Measurements from ENCODE around the gene CTNND2.
A peak's percentile ranks its signal among the peaks of the same experiment; 100 is the strongest.

CTNND2 gene

GRCh38 chr5:11904265-11904906 lies at the start of gene CTNND2:
TSS of gene CTNND2 (minus strand) at chr5:11904446. CDS start at chr5:11903853, 593 bp downstream.
- DNase-seq (ENCODE audit: low read depth, low spot score): peak; percentile 74
- H3K9me3 ChIP-seq (ENCODE audit: control insufficient read depth, insufficient read depth, low read length): no peaks in the 10 kb centered on the region
- no CpG with 5 or more reads among the region's 64 CpGs for WGBS (ENCODE audit: insufficient coverage, insufficient read length)

GRCh38 chr5:11946317-11946716 lies 42.1 kb upstream of the CTNND2 start:
- no peaks in the 10 kb centered on the region for H3K27me3 ChIP-seq (ENCODE audit: control insufficient read depth, insufficient read depth, low read length)
- DNase-seq (ENCODE audit: low read depth, low spot score): no peak
- H3K36me3 ChIP-seq (ENCODE audit: control insufficient read depth, insufficient read depth, low read length): no peaks in the 10 kb centered on the region
- no peak overlapping the region for H3K4me3 ChIP-seq (ENCODE audit: low read length)
- no peak overlapping the region for H3K27ac ChIP-seq (ENCODE audit: low read length)
- no peaks in the 10 kb centered on the region for H3K4me1 ChIP-seq (ENCODE audit: control insufficient read depth, insufficient read depth, low read length)
- H3K9me3 ChIP-seq (ENCODE audit: control insufficient read depth, insufficient read depth, low read length): no peaks in the 10 kb centered on the region

More at GRCh38 chr5:11904265-11904906, at the start of gene CTNND2:
- Histone ChIP-seq H3K4me1 (ENCODE audit: control insufficient read depth, insufficient read depth, low read length) (no peaks in the 10 kb centered on the region; the same call in 1 of the 2 replicates), H3K36me3 (ENCODE audit: control insufficient read depth, insufficient read depth, low read length) (no peaks in the 10 kb centered on the region), H3K27me3 (ENCODE audit: control insufficient read depth, insufficient read depth, low read length) (peaks cover 21% of the 10 kb centered on the region; the same call in 1 of the 2 replicates), H3K27ac (ENCODE audit: low read length) (no peak within 1 kb of the TSS), H3K4me3 (ENCODE audit: low read length) (peak within 1 kb of the TSS; percentile 84)

GRCh38 chr5:11941566-11941965 lies 37.3 kb upstream of the CTNND2 start:
- Histone ChIP-seq H3K4me1 (ENCODE audit: control insufficient read depth, insufficient read depth, low read length) (no peaks in the 10 kb centered on the region), H3K27ac (ENCODE audit: low read length) (no peak overlapping the region), H3K36me3 (ENCODE audit: control insufficient read depth, insufficient read depth, low read length) (no peaks in the 10 kb centered on the region), H3K27me3 (ENCODE audit: control insufficient read depth, insufficient read depth, low read length) (no peaks in the 10 kb centered on the region), H3K9me3 (ENCODE audit: control insufficient read depth, insufficient read depth, low read length) (no peaks in the 10 kb centered on the region; the same call in 1 of the 2 replicates), H3K4me3 (ENCODE audit: low read length) (no peak overlapping the region)
- DNase-seq (ENCODE audit: low read depth, low spot score): no peak

GRCh38 chr5:11931638-11932037 lies 27.4 kb upstream of the CTNND2 start:
- Histone ChIP-seq H3K36me3 (ENCODE audit: control insufficient read depth, insufficient read depth, low read length) (no peaks in the 10 kb centered on the region), H3K27ac (ENCODE audit: low read length) (no peak overlapping the region), H3K9me3 (ENCODE audit: control insufficient read depth, insufficient read depth, low read length) (no peaks in the 10 kb centered on the region), H3K4me3 (ENCODE audit: low read length) (no peak overlapping the region), H3K4me1 (ENCODE audit: control insufficient read depth, insufficient read depth, low read length) (no peaks in the 10 kb centered on the region), H3K27me3 (ENCODE audit: control insufficient read depth, insufficient read depth, low read length) (no peaks in the 10 kb centered on the region)
- DNase-seq (ENCODE audit: low read depth, low spot score): no peak
- WGBS (ENCODE audit: insufficient coverage, insufficient read length): no CpG with 5 or more reads among the region's 20 CpGs

- H3K9me3 ChIP-seq (ENCODE audit: control insufficient read depth, insufficient read depth, low read length): no peaks in the 10 kb centered on the region
- no peaks in the 10 kb centered on the region for H3K4me1 ChIP-seq (ENCODE audit: control insufficient read depth, insufficient read depth, low read length)
- no peak overlapping the region for H3K27ac ChIP-seq (ENCODE audit: low read length)
- H3K4me3 ChIP-seq (ENCODE audit: low read length): no peak overlapping the region
- H3K36me3 ChIP-seq (ENCODE audit: control insufficient read depth, insufficient read depth, low read length): no peaks in the 10 kb centered on the region
- no peak for DNase-seq (ENCODE audit: low read depth, low spot score)
- no CpG with 5 or more reads among the region's 4 CpGs for WGBS (ENCODE audit: insufficient coverage, insufficient read length)
- H3K27me3 ChIP-seq (ENCODE audit: control insufficient read depth, insufficient read depth, low read length): no peaks in the 10 kb centered on the region
These were observed 24.7 kb upstream of the CTNND2 start for GRCh38 chr5:11928909-11929308.

GRCh38 chr5:11925701-11926100 lies 21.5 kb upstream of the CTNND2 start:
- Histone ChIP-seq H3K9me3 (ENCODE audit: control insufficient read depth, insufficient read depth, low read length) (no peaks in the 10 kb centered on the region), H3K4me3 (ENCODE audit: low read length) (no peak overlapping the region), H3K27me3 (ENCODE audit: control insufficient read depth, insufficient read depth, low read length) (no peaks in the 10 kb centered on the region), H3K36me3 (ENCODE audit: control insufficient read depth, insufficient read depth, low read length) (no peaks in the 10 kb centered on the region), H3K27ac (ENCODE audit: low read length) (no peak overlapping the region), H3K4me1 (ENCODE audit: control insufficient read depth, insufficient read depth, low read length) (no peaks in the 10 kb centered on the region)
- no peak for DNase-seq (ENCODE audit: low read depth, low spot score)
- no CpG with 5 or more reads among the region's 1 CpG for WGBS (ENCODE audit: insufficient coverage, insufficient read length)

- Histone ChIP-seq H3K4me3 (ENCODE audit: low read length) (no peak overlapping the region), H3K4me1 (ENCODE audit: control insufficient read depth, insufficient read depth, low read length) (no peaks in the 10 kb centered on the region), H3K36me3 (ENCODE audit: control insufficient read depth, insufficient read depth, low read length) (no peaks in the 10 kb centered on the region), H3K27me3 (ENCODE audit: control insufficient read depth, insufficient read depth, low read length) (no peaks in the 10 kb centered on the region), H3K9me3 (ENCODE audit: control insufficient read depth, insufficient read depth, low read length) (no peaks in the 10 kb centered on the region), H3K27ac (ENCODE audit: low read length) (no peak overlapping the region)
- WGBS (ENCODE audit: insufficient coverage, insufficient read length): no CpG with 5 or more reads among the region's 2 CpGs
- DNase-seq (ENCODE audit: low read depth, low spot score): no peak
These were observed 18.1 kb upstream of the CTNND2 start for GRCh38 chr5:11922394-11922793.

GRCh38 chr5:11918463-11919045 lies 14.3 kb upstream of the CTNND2 start:
- Histone ChIP-seq H3K27me3 (ENCODE audit: control insufficient read depth, insufficient read depth, low read length) (no peaks in the 10 kb centered on the region), H3K9me3 (ENCODE audit: control insufficient read depth, insufficient read depth, low read length) (no peaks in the 10 kb centered on the region), H3K4me3 (ENCODE audit: low read length) (no peak overlapping the region), H3K4me1 (ENCODE audit: control insufficient read depth, insufficient read depth, low read length) (no peaks in the 10 kb centered on the region), H3K27ac (ENCODE audit: low read length) (no peak overlapping the region), H3K36me3 (ENCODE audit: control insufficient read depth, insufficient read depth, low read length) (no peaks in the 10 kb centered on the region)
- WGBS (ENCODE audit: insufficient coverage, insufficient read length): no CpG with 5 or more reads among the region's 9 CpGs
- DNase-seq (ENCODE audit: low read depth, low spot score): no peak

- no peak overlapping the region for H3K27ac ChIP-seq (ENCODE audit: low read length)
- H3K27me3 ChIP-seq (ENCODE audit: control insufficient read depth, insufficient read depth, low read length): peaks cover 6% of the 10 kb centered on the region; the same call in 1 of the 2 replicates
- H3K9me3 ChIP-seq (ENCODE audit: control insufficient read depth, insufficient read depth, low read length): no peaks in the 10 kb centered on the region
- no peak for DNase-seq (ENCODE audit: low read depth, low spot score)
- no peaks in the 10 kb centered on the region; the same call in 1 of the 2 replicates for H3K4me1 ChIP-seq (ENCODE audit: control insufficient read depth, insufficient read depth, low read length)
- H3K36me3 ChIP-seq (ENCODE audit: control insufficient read depth, insufficient read depth, low read length): no peaks in the 10 kb centered on the region
- H3K4me3 ChIP-seq (ENCODE audit: low read length): no peak overlapping the region
- WGBS (ENCODE audit: insufficient coverage, insufficient read length): no CpG with 5 or more reads among the region's 2 CpGs
These were observed 5.2 kb upstream of the CTNND2 start for GRCh38 chr5:11909471-11909870.

- no peaks in the 10 kb centered on the region for H3K9me3 ChIP-seq (ENCODE audit: control insufficient read depth, insufficient read depth, low read length)
- no peaks in the 10 kb centered on the region; the same call in 1 of the 2 replicates for H3K4me1 ChIP-seq (ENCODE audit: control insufficient read depth, insufficient read depth, low read length)
- H3K27me3 ChIP-seq (ENCODE audit: control insufficient read depth, insufficient read depth, low read length): peaks cover 21% of the 10 kb centered on the region; the same call in 1 of the 2 replicates
- no peak overlapping the region for H3K4me3 ChIP-seq (ENCODE audit: low read length)
- no peaks in the 10 kb centered on the region for H3K36me3 ChIP-seq (ENCODE audit: control insufficient read depth, insufficient read depth, low read length)
- H3K27ac ChIP-seq (ENCODE audit: low read length): no peak overlapping the region
- no CpG with 5 or more reads among the region's 2 CpGs for WGBS (ENCODE audit: insufficient coverage, insufficient read length)
- no peak for DNase-seq (ENCODE audit: low read depth, low spot score)
These were observed 2.3 kb upstream of the CTNND2 start for GRCh38 chr5:11906497-11906896.

GRCh38 chr5:11905206-11905605 lies 960 bp upstream of the CTNND2 start:
- Histone ChIP-seq H3K4me1 (ENCODE audit: control insufficient read depth, insufficient read depth, low read length) (no peaks in the 10 kb centered on the region; the same call in 1 of the 2 replicates), H3K36me3 (ENCODE audit: control insufficient read depth, insufficient read depth, low read length) (no peaks in the 10 kb centered on the region), H3K27me3 (ENCODE audit: control insufficient read depth, insufficient read depth, low read length) (peaks cover 21% of the 10 kb centered on the region; the same call in 1 of the 2 replicates), H3K27ac (ENCODE audit: low read length) (no peak overlapping the region), H3K9me3 (ENCODE audit: control insufficient read depth, insufficient read depth, low read length) (no peaks in the 10 kb centered on the region), H3K4me3 (ENCODE audit: low read length) (no peak overlapping the region)
- no peak for DNase-seq (ENCODE audit: low read depth, low spot score)
- no CpG with 5 or more reads among the region's 12 CpGs for WGBS (ENCODE audit: insufficient coverage, insufficient read length)
